Hepatocyte (in vitro differentiated cells): ENCODE measurements around the gene TRMT11.

Source experiments
- CTCF ChIP-seq: fragments of 200-600 bp; sonication (generic); IDR thresholded peaks from 2 replicates; pipeline ENCODE4 v1.5.1; 2016; ENCODE audit warnings: antibody characterized with exemption, mild to moderate bottlenecking; ENCODE audit not compliant: poor library complexity
- EZH2 ChIP-seq: fragments of 200-600 bp; sonication (generic); IDR thresholded peaks from 2 replicates; pipeline ENCODE4 v1.6.1; 2016; ENCODE audit warnings: antibody characterized with exemption, mild to moderate bottlenecking, borderline replicate concordance
- EZH2phosphoT487 ChIP-seq: fragments of 200-600 bp; sonication (generic); IDR thresholded peaks from one replicate; pipeline ENCODE4 v1.6.1; 2018; ENCODE audit warnings: antibody characterized with exemption, mild to moderate bottlenecking, low read depth, moderate library complexity; ENCODE audit not compliant: unreplicated experiment, severe bottlenecking

DNA sequence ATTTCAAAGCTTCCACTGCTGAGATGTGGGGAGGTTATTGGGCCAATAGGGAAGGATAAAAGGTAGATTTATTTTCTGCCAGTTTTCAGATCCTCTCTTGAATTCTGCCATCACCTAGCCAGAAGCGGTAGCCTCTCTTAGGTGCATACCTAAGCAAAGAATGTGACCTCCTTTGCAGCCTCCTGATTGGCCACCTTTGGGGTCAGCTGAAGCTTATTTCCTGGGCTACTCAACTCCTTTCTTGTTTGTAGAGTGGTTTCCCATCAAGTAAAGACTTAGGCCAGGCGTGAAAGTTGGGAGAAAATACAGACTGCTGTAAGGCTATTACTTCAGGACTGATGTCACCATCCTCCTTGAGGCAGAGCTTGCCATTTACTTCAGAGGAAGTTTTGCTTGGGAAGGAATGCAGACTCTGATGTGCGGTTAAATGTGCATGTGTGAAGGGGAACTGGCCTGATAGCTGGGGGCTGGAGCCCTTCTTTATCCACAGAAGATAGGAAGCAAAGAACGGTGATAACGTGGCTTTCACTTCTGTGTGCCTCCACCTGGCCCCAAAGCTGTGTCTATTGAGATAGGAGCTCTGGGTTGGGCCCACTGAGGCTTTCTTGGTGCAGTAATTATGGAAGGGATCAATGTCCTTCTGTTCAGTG lies 70.1 kb downstream of the TRMT11 start:
- TF ChIP-seq CTCF (no peak), EZH2phosphoT487 (no peak), EZH2 (no peak)
